Spleen (tissue), 11 donors: Measurements from ENCODE around the gene ATP5PO. TPM values are rescaled to one million over a fixed set of nuclear protein-coding genes. Genes with fewer than 3 reads are reported as not detected.

ENCODE experiments used
- DNase-seq: peaks from one replicate; pipeline ENCODE4 v3.0.0-alpha.2; 2020
- H3K27ac ChIP-seq, 8 donors: fragments of 200-600 bp; sonication (generic) in 7 of 8; 1 replicate in 4 of 8; 2 replicates in 4 of 8; pipeline versions ENCODE4 v1.5.0 to v1.8.0; 2016 to 2021; ENCODE audit warnings: inconsistent platforms in 4 of 8, mild to moderate bottlenecking in 4 of 8, moderate library complexity in 1 of 8
- H3K27me3 ChIP-seq, 7 donors: fragments of 200-600 bp; sonication (generic) in 6 of 7; replicated peaks in 1 of 7; 1 replicate in 4 of 7; 2 replicates in 3 of 7; pipeline versions ENCODE4 v1.5.0 to v1.8.0; 2016 to 2021; ENCODE audit warnings: inconsistent platforms in 3 of 7, mild to moderate bottlenecking in 1 of 7
- H3K36me3 ChIP-seq, 6 donors: fragments of 200-600 bp; sonication (generic) in 5 of 6; 1 replicate in 4 of 6; 2 replicates in 2 of 6; pipeline versions ENCODE4 v1.5.0 to v1.8.0; 2016 to 2021; ENCODE audit warnings: inconsistent platforms in 2 of 6
- H3K4me1 ChIP-seq, 6 donors: fragments of 200-600 bp; sonication (generic) in 5 of 6; 1 replicate in 3 of 6; 2 replicates in 3 of 6; pipeline versions ENCODE4 v1.5.0 to v1.8.0; 2016 to 2021; ENCODE audit warnings: inconsistent platforms in 3 of 6
- H3K4me3 ChIP-seq, 8 donors: fragments of 200-600 bp; sonication (generic) in 7 of 8; 1 replicate in 4 of 8; 2 replicates in 4 of 8; pipeline versions ENCODE4 v1.5.0 to v1.8.0; 2016 to 2021; ENCODE audit warnings: inconsistent platforms in 4 of 8, mild to moderate bottlenecking in 4 of 8, moderate library complexity in 2 of 8
- H3K9me3 ChIP-seq, 8 donors: fragments of 200-600 bp; sonication (generic) in 7 of 8; 1 replicate in 4 of 8; 2 replicates in 4 of 8; pipeline versions ENCODE4 v1.5.0 to v1.8.0; 2016 to 2021; ENCODE audit warnings: inconsistent platforms in 4 of 8
- POLR2A ChIP-seq, 3 donors: fragments of 450-650 bp; IDR thresholded peaks; one replicate each; pipeline ENCODE4 v1.5.1; 2017; ENCODE audit warnings: antibody characterized with exemption in 3 of 3, mild to moderate bottlenecking in 1 of 3
- POLR2AphosphoS5 ChIP-seq, 3 donors: sonication (generic); formaldehyde crosslinking; IDR thresholded peaks; one replicate each; pipeline ENCODE4 v1.5.1; 2017; ENCODE audit warnings: antibody characterized with exemption in 3 of 3
- whole genome bisulfite sequencing, 5 donors: extraction: QIAGEN DNeasy Blood & Tissue Kit in 3 of 5; methylation state at CpG; one replicate each; pipeline versions ENCODE4 v1.1.5 to v1.1.7; 2013 to 2018; 5-methylcytosine and 5-hydroxymethylcytosine counted together
- intact Hi-C: fragments of 100-400 bp; cut with DNase I; formaldehyde crosslinking; loops from one replicate; pipeline ENCODE4 v1.15.0; 2023; ENCODE audit warnings: low total_unique reads
- polyA plus RNA-seq, 3 donors: library from polyadenylated mRNA; stranded (reverse); fragments of 200-250 nt; gene quantifications; one replicate each; pipeline ENCODE4 v1.2.1, GENCODE V29; 2013
- total RNA-seq, 7 donors: library from RNA; depleted of rRNA in 3 of 7; stranded (reverse); fragments of >200 nt in 3 of 7; fragmentation: NEBNext Ultra II Directional in 4 of 7; extraction: Animal tissue kit (Norgen Biotek cat#: 25700) in 4 of 7; gene quantifications; one replicate each; pipeline versions ENCODE4 v1.1.0 to v1.2.1, GENCODE V29; 2016 to 2021
- TF ChIP-seq, protein P1 (sequence below), 11 experiments: fragments of 200-600 bp in 7 of 11; fragments of 450-650 bp in 4 of 11; sonication (generic) in 4 of 11; IDR thresholded peaks in 8 of 11; conservative IDR thresholded peaks in 3 of 11; 1 replicate in 7 of 11; 2 replicates in 4 of 11; pipeline versions ENCODE4 v1.4.0 to v1.8.0; 2016 to 2021; ENCODE audit warnings: antibody characterized with exemption in 11 of 11, inconsistent platforms in 4 of 11, mild to moderate bottlenecking in 1 of 11
- donor health status: healthy with polysubstance abuse.
- donor health status: DM: no; HTN: no; CAD: no; lungs with moderate emphysema.
- donor health status: DM: no; HTN: no; CAD: no.
- donor health status: Bipolar disorder and iron deficiency.
- donor health status: healthy.
- donor health status: DM: no; HTN: no; CAD: no.
- donor health status: DM: yes; HTN: yes; CAD: no.

ATP5PO gene
- total and polyA plus RNA-seq, 10 donors, result 97.6 to 286 (median 127) TPM

- intact Hi-C loops, result no loop called here
- 60 to 72% (median 67%) methylated on average over 7 to 8 of the region's 8 CpGs for WGBS, 5 donors
Observed at GRCh38 chr21:33951276-33952178, 35.9 kb upstream of the ATP5PO start.

DNA sequence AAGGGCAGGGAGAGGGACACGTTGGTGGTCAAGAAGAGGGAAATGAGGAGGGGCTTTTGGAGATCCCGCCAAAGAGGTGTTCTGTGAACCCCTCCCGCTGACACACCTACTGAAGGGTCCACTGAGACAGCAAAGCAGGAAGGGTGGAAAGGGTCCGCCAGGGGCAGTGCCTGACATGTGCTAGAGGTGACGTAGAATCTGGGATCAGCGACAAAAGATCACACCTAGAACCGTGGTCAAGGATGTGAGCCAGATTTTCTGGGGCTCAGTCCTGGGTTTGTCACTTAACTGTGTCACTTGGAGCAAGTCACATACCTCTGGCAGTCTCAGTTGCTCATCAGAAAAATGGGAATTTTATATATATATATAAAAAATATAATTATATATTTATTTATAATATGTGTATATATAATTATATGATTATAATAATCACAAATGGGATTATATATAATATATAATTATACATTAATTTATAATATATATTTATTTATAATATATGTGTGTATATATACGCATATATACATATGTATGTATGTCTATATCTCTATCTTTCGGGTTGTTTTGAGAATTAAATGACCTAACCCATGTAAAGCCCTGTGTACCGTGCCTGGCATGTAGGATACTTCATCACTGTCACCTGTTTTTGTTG lies 35.0 kb upstream of the ATP5PO start:
- no peak for DNase-seq
- peak overlapping the region in 1 of 8 donors; percentile 42 for H3K4me3 ChIP-seq
- no peaks in the 10 kb centered on the region for H3K36me3 ChIP-seq
- TF ChIP-seq, protein P1, sequence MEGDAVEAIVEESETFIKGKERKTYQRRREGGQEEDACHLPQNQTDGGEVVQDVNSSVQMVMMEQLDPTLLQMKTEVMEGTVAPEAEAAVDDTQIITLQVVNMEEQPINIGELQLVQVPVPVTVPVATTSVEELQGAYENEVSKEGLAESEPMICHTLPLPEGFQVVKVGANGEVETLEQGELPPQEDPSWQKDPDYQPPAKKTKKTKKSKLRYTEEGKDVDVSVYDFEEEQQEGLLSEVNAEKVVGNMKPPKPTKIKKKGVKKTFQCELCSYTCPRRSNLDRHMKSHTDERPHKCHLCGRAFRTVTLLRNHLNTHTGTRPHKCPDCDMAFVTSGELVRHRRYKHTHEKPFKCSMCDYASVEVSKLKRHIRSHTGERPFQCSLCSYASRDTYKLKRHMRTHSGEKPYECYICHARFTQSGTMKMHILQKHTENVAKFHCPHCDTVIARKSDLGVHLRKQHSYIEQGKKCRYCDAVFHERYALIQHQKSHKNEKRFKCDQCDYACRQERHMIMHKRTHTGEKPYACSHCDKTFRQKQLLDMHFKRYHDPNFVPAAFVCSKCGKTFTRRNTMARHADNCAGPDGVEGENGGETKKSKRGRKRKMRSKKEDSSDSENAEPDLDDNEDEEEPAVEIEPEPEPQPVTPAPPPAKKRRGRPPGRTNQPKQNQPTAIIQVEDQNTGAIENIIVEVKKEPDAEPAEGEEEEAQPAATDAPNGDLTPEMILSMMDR (IDR thresholded peaks at IDR 0.05 in 8 of 11, conservative IDR thresholded peaks at IDR 0.05 in 3 of 11), result no peak
- TF ChIP-seq POLR2A (IDR thresholded peaks at IDR 0.05), result no peak
- TF ChIP-seq POLR2AphosphoS5 (IDR thresholded peaks at IDR 0.05), result no peak
- 79 to 92% (median 81%) methylated on average over 10 of the region's 10 CpGs for WGBS, 5 donors
- no peaks in the 10 kb centered on the region for H3K27me3 ChIP-seq
- H3K27ac ChIP-seq, result peak overlapping the region in 6 of 8 donors; percentile 70 to 92 (median 84)
- intact Hi-C loops, result no loop called here
- H3K9me3 ChIP-seq, result no peaks in the 10 kb centered on the region
- peaks cover 10 to 66% (median 35%) of the 10 kb centered on the region in 6 donors for H3K4me1 ChIP-seq

More at GRCh38 chr21:33951276-33952178, 35.9 kb upstream of the ATP5PO start:
- Histone ChIP-seq H3K9me3 (no peaks in the 10 kb centered on the region), H3K4me1 (peaks cover 10 to 57% (median 32%) of the 10 kb centered on the region in 6 donors), H3K27me3 (no peaks in the 10 kb centered on the region), H3K36me3 (no peaks in the 10 kb centered on the region), H3K27ac (peak overlapping the region in 6 of 8 donors; percentile 27 to 86 (median 52)), H3K4me3 (no peak overlapping the region)
- TF ChIP-seq POLR2A (IDR thresholded peaks at IDR 0.05), result no peak
- DNase-seq, result no peak

- no peak for DNase-seq
- Histone ChIP-seq H3K4me1 (peaks cover 10 to 66% (median 35%) of the 10 kb centered on the region in 6 donors), H3K27ac (peak overlapping the region; percentile 22 to 92 (median 79)), H3K27me3 (no peaks in the 10 kb centered on the region), H3K4me3 (peak overlapping the region in 1 of 8 donors; percentile 49), H3K36me3 (no peaks in the 10 kb centered on the region), H3K9me3 (no peaks in the 10 kb centered on the region)
- TF ChIP-seq POLR2AphosphoS5 (IDR thresholded peaks at IDR 0.05), result no peak
- TF ChIP-seq, protein P1 (IDR thresholded peaks at IDR 0.05 in 8 of 11, conservative IDR thresholded peaks at IDR 0.05 in 3 of 11), result no peak
- TF ChIP-seq POLR2A (IDR thresholded peaks at IDR 0.05), result no peak
- intact Hi-C loops, result no loop called here
- WGBS, 5 donors, result 65 to 81% (median 70%) methylated on average over 12 of the region's 12 CpGs
Observed at GRCh38 chr21:33949516-33950430, 34.2 kb upstream of the ATP5PO start.

DNA sequence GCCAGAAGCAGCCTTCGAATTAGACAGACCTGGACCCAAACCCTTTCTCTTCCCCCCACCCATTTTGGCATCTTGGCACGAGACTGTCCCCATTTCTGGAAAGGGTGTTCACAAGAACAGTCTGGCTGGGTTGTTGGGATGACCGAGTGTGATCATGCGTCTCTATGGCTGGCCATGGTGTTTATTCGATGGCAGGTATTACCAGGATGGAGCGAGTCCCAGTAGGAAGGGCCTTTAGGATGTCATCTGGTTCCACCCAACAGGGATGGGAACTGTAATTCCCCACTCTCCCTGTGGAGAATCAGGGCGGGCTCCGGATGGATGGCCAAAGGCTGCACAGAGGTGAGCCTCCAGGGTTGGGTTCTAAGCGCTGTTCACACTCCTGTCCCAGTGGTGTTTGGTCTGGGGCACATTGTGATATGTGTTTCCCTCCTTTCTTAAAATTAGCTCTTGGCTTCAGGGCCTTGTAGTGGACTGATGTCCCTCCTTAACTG lies 33.4 kb upstream of the ATP5PO start:
- Histone ChIP-seq H3K27me3 (no peaks in the 10 kb centered on the region), H3K9me3 (no peaks in the 10 kb centered on the region), H3K36me3 (no peaks in the 10 kb centered on the region), H3K4me1 (peaks cover 10 to 66% (median 35%) of the 10 kb centered on the region in 6 donors), H3K4me3 (peak overlapping the region in 1 of 8 donors; percentile 49), H3K27ac (peak overlapping the region; percentile 22 to 92 (median 79))
- WGBS, 5 donors, result 73 to 79% (median 77%) methylated on average over 9 of the region's 9 CpGs
- intact Hi-C loops, result no loop called here
- DNase-seq, result no peak
- TF ChIP-seq POLR2AphosphoS5 (IDR thresholded peaks at IDR 0.05) (no peak), POLR2A (IDR thresholded peaks at IDR 0.05) (no peak)
- TF ChIP-seq, protein P1 (IDR thresholded peaks at IDR 0.05 in 8 of 11, conservative IDR thresholded peaks at IDR 0.05 in 3 of 11), result no peak
